Stomach (tissue), 4 donors: ENCODE measurements around the gene H3-3A.

Experiments
- CTCF ChIP-seq, 7 experiments: fragments of 450-650 bp in 4 of 7; fragments of 200-600 bp in 3 of 7; sonication (generic) in 3 of 7; IDR thresholded peaks; one replicate each; pipeline ENCODE4 v1.5.1; 2016 to 2019; ENCODE audit warnings: antibody characterized with exemption in 7 of 7, control low read depth in 2 of 7, mild to moderate bottlenecking in 1 of 7
- EP300 ChIP-seq: sonication (generic); formaldehyde crosslinking; IDR thresholded peaks from one replicate; pipeline ENCODE4 v1.6.1; 2017; ENCODE audit warnings: antibody characterized with exemption
- POLR2A ChIP-seq, 4 donors: fragments of 450-650 bp; IDR thresholded peaks; one replicate each; pipeline ENCODE4 v1.6.1; 2016; ENCODE audit warnings: antibody characterized with exemption in 4 of 4, control low read depth in 2 of 4, mild to moderate bottlenecking in 1 of 4, moderate library complexity in 1 of 4
- POLR2AphosphoS5 ChIP-seq, 3 donors: sonication (generic); formaldehyde crosslinking; IDR thresholded peaks; one replicate each; pipeline ENCODE4 v1.6.1; 2016; ENCODE audit warnings: antibody characterized with exemption in 3 of 3

- no peak for TF ChIP-seq CTCF (IDR thresholded peaks at IDR 0.05)
- TF ChIP-seq POLR2AphosphoS5 (IDR thresholded peaks at IDR 0.05): no peak
- no peak for TF ChIP-seq POLR2A (IDR thresholded peaks at IDR 0.05)
- no peak for TF ChIP-seq EP300
Measured at GRCh38 chr1:226104671-226105121, 42.2 kb downstream of the H3-3A start.
